Measurements from ENCODE around the gene TLE4.

The TLE4 gene

DNA sequence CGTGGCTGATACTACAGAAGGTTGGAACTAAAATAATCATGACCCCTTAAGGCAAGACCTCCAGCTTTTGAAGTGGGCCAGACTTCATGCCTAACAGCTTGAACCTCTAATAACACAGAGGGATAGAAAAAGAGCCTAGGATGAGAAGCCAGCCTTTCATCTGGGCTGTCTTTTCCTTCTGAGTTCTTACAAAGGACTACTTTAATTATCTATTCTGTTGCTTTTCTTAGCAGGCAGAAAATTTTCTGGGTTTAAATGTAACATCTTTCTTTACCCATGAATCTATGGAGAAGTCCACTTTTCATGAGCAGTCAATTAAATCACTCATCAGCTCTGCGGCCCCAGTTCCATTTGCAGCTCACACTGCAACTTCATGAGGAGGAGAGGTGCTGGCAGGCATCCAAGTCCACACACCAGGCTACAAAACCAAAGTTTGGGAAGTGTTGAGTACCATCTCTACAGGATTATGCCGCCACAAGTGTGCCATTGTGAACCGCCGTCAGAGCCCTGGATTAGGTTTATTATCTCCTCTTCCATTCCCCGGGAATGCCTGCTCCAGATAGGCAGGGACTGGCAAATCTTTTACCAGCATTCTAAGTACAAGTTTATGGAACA is 192.0 kb downstream of the TLE4 start:
- Histone ChIP-seq H3K9me3 (ENCODE audit: control insufficient read depth, insufficient read depth, low read depth, low read length) (no peaks in the 10 kb centered on the region), H3K9ac (ENCODE audit: low read length) (no peak overlapping the region), H3K4me3 (ENCODE audit: low read depth, low read length) (no peak overlapping the region), H3K27me3 (ENCODE audit: control insufficient read depth, insufficient read depth, low read length) (peaks cover 15% of the 10 kb centered on the region), H3K4me1 (ENCODE audit: control insufficient read depth, insufficient read depth, low read length) (peaks cover 3% of the 10 kb centered on the region; the same call in 1 of the 2 replicates), H3K36me3 (ENCODE audit: control insufficient read depth, insufficient read depth, low read length) (no peaks in the 10 kb centered on the region), H3K27ac (ENCODE audit: low read depth, low read length) (no peak overlapping the region)

DNA sequence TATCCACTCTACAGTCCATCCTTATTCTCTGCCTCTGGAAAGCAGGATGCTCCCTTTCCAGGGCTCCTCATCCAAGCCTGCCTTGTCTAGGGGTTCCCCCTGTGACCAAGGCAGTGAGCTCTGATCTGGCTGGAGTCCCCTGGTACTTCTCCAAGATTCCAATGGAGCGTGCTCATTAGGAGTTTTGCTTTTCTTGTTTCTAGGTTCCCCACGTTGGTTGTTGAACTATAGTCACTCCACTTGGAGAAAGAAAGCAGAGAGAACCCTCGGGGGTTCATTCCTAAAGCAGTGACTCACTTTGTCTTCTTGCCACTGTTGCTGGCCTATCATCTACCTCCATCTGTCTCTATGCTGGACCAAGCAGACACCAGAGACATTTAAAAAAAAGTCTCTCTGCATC is 192.6 kb downstream of the TLE4 start:
- no peaks in the 10 kb centered on the region for H3K36me3 ChIP-seq (ENCODE audit: control insufficient read depth, insufficient read depth, low read length)
- H3K27me3 ChIP-seq (ENCODE audit: control insufficient read depth, insufficient read depth, low read length): peaks cover 15% of the 10 kb centered on the region
- no peaks in the 10 kb centered on the region for H3K9me3 ChIP-seq (ENCODE audit: control insufficient read depth, insufficient read depth, low read depth, low read length)
- no peak overlapping the region for H3K4me3 ChIP-seq (ENCODE audit: low read depth, low read length)
- peaks cover 3% of the 10 kb centered on the region; the same call in 1 of the 2 replicates for H3K4me1 ChIP-seq (ENCODE audit: control insufficient read depth, insufficient read depth, low read length)
- H3K9ac ChIP-seq (ENCODE audit: low read length): no peak overlapping the region
- no peak overlapping the region for H3K27ac ChIP-seq (ENCODE audit: low read depth, low read length)

GRCh38 chr9:79765466-79765865 is 193.7 kb downstream of the TLE4 start:
- Histone ChIP-seq H3K36me3 (ENCODE audit: control insufficient read depth, insufficient read depth, low read length) (no peaks in the 10 kb centered on the region), H3K4me1 (ENCODE audit: control insufficient read depth, insufficient read depth, low read length) (peaks cover 3% of the 10 kb centered on the region; the same call in 1 of the 2 replicates), H3K9ac (ENCODE audit: low read length) (no peak overlapping the region), H3K4me3 (ENCODE audit: low read depth, low read length) (no peak overlapping the region), H3K27ac (ENCODE audit: low read depth, low read length) (no peak overlapping the region), H3K27me3 (ENCODE audit: control insufficient read depth, insufficient read depth, low read length) (peaks cover 15% of the 10 kb centered on the region), H3K9me3 (ENCODE audit: control insufficient read depth, insufficient read depth, low read depth, low read length) (no peaks in the 10 kb centered on the region)

- Histone ChIP-seq H3K9ac (ENCODE audit: low read length) (no peak overlapping the region), H3K27me3 (ENCODE audit: control insufficient read depth, insufficient read depth, low read length) (peaks cover 15% of the 10 kb centered on the region), H3K4me3 (ENCODE audit: low read depth, low read length) (no peak overlapping the region), H3K36me3 (ENCODE audit: control insufficient read depth, insufficient read depth, low read length) (no peaks in the 10 kb centered on the region), H3K9me3 (ENCODE audit: control insufficient read depth, insufficient read depth, low read depth, low read length) (no peaks in the 10 kb centered on the region), H3K4me1 (ENCODE audit: control insufficient read depth, insufficient read depth, low read length) (peaks cover 3% of the 10 kb centered on the region; the same call in 1 of the 2 replicates), H3K27ac (ENCODE audit: low read depth, low read length) (no peak overlapping the region)
Measured at GRCh38 chr9:79766091-79766490, 194.3 kb downstream of the TLE4 start.

DNA sequence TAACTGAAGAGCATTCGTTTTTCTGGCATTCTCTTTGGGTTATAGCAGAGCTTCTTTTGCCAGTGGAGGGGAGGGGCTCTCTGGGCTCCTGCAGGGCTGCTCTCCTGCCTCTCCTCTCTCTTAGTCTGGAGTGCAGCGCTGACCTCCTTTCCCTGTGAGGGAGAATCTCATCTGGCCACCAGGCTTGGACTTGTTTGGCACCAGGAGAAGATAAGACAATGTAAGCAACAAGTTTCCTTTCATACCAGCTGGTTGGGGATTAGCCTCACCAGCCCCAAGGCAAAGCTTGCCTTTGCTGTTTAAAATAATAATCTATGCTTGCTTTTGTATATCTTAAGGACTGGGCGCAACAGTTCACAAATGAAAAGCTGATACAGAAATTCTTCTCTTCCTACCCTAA is 196.4 kb downstream of the TLE4 start:
- H3K9me3 ChIP-seq (ENCODE audit: control insufficient read depth, insufficient read depth, low read depth, low read length): no peaks in the 10 kb centered on the region
- H3K4me3 ChIP-seq (ENCODE audit: low read depth, low read length): no peak overlapping the region
- H3K36me3 ChIP-seq (ENCODE audit: control insufficient read depth, insufficient read depth, low read length): no peaks in the 10 kb centered on the region
- H3K9ac ChIP-seq (ENCODE audit: low read length): no peak overlapping the region
- no peak overlapping the region for H3K27ac ChIP-seq (ENCODE audit: low read depth, low read length)
- H3K4me1 ChIP-seq (ENCODE audit: control insufficient read depth, insufficient read depth, low read length): peaks cover 3% of the 10 kb centered on the region; the same call in 1 of the 2 replicates
- peaks cover 15% of the 10 kb centered on the region for H3K27me3 ChIP-seq (ENCODE audit: control insufficient read depth, insufficient read depth, low read length)

DNA sequence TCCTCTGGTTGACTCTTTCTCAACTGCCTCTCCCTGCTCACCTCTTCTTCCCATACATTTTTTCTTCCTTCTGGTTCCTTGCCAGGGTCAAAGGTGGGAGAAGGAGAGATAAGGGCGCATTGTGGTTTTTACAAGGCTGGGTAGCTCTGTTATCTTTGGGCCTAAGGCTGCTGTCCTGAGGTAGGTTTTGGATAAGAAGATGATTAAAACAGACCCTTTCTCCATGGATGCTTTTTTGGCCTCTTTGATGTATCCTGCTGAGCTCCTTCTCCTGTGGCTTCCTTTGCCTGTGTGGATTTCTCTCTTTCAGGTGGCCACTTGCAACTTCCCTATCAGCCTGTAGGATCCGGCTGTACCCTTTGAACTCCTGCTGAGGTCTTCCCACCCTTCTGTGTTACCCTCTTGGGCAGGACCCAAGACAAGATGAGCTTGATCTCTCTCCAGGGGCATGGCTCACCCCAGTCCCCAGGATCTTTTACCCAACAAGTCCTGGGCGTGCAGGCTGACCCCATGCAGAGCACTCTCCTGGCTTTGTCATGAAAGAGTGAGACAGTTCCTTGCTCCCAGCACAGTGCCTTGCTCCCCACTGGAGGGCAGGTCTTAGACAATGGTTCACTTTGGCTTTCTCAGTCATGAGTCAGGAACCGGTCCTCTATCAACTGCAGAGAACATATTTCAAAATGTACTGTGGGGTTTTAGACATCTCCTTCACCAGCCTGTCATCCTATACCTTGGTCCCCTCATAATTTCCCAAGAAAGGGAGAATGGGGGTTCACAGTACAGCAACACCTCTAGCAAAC is 197.9 kb downstream of the TLE4 start:
- Histone ChIP-seq H3K4me1 (ENCODE audit: control insufficient read depth, insufficient read depth, low read length) (no peaks in the 10 kb centered on the region), H3K4me3 (ENCODE audit: low read depth, low read length) (no peak overlapping the region), H3K27ac (ENCODE audit: low read depth, low read length) (no peak overlapping the region), H3K36me3 (ENCODE audit: control insufficient read depth, insufficient read depth, low read length) (no peaks in the 10 kb centered on the region), H3K9me3 (ENCODE audit: control insufficient read depth, insufficient read depth, low read depth, low read length) (no peaks in the 10 kb centered on the region), H3K27me3 (ENCODE audit: control insufficient read depth, insufficient read depth, low read length) (peaks cover 9% of the 10 kb centered on the region), H3K9ac (ENCODE audit: low read length) (no peak overlapping the region)

GRCh38 chr9:79774356-79774755 is 202.6 kb downstream of the TLE4 start:
- H3K27ac ChIP-seq (ENCODE audit: low read depth, low read length): no peak overlapping the region
- no peaks in the 10 kb centered on the region for H3K36me3 ChIP-seq (ENCODE audit: control insufficient read depth, insufficient read depth, low read length)
- no peak overlapping the region for H3K4me3 ChIP-seq (ENCODE audit: low read depth, low read length)
- H3K4me1 ChIP-seq (ENCODE audit: control insufficient read depth, insufficient read depth, low read length): no peaks in the 10 kb centered on the region
- H3K9ac ChIP-seq (ENCODE audit: low read length): no peak overlapping the region
- H3K9me3 ChIP-seq (ENCODE audit: control insufficient read depth, insufficient read depth, low read depth, low read length): no peaks in the 10 kb centered on the region
- H3K27me3 ChIP-seq (ENCODE audit: control insufficient read depth, insufficient read depth, low read length): no peaks in the 10 kb centered on the region
